T-helper 1 cell treated with Interleukin-12 subunit alpha and Interleukin-12 subunit beta and Interleukin-4 antibody, amounts not matched to agents 30 ng/mL and 1 ng/mL, for 36 hours (primary cell): ENCODE data around the gene PLCH2. TPM values are rescaled to one million over a fixed set of nuclear protein-coding genes. Genes with fewer than 3 reads are reported as not detected.

Experiments
- intact Hi-C: fragments of 100-400 bp; cut with micrococcal nuclease; formaldehyde crosslinking; loops from one replicate; pipeline ENCODE4 v1.15.1; 2024
- total RNA-seq: library from RNA; stranded (reverse); gene quantifications from 2 replicates; pipeline ENCODE4 v1.2.3, GENCODE V29; 2022

Gene PLCH2, protein sequence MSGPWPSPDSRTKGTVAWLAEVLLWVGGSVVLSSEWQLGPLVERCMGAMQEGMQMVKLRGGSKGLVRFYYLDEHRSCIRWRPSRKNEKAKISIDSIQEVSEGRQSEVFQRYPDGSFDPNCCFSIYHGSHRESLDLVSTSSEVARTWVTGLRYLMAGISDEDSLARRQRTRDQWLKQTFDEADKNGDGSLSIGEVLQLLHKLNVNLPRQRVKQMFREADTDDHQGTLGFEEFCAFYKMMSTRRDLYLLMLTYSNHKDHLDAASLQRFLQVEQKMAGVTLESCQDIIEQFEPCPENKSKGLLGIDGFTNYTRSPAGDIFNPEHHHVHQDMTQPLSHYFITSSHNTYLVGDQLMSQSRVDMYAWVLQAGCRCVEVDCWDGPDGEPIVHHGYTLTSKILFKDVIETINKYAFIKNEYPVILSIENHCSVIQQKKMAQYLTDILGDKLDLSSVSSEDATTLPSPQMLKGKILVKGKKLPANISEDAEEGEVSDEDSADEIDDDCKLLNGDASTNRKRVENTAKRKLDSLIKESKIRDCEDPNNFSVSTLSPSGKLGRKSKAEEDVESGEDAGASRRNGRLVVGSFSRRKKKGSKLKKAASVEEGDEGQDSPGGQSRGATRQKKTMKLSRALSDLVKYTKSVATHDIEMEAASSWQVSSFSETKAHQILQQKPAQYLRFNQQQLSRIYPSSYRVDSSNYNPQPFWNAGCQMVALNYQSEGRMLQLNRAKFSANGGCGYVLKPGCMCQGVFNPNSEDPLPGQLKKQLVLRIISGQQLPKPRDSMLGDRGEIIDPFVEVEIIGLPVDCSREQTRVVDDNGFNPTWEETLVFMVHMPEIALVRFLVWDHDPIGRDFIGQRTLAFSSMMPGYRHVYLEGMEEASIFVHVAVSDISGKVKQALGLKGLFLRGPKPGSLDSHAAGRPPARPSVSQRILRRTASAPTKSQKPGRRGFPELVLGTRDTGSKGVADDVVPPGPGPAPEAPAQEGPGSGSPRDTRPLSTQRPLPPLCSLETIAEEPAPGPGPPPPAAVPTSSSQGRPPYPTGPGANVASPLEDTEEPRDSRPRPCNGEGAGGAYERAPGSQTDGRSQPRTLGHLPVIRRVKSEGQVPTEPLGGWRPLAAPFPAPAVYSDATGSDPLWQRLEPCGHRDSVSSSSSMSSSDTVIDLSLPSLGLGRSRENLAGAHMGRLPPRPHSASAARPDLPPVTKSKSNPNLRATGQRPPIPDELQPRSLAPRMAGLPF (N-terminal part only)
- total RNA-seq = 13.5 and 14.0 TPM in 2 replicates

DNA sequence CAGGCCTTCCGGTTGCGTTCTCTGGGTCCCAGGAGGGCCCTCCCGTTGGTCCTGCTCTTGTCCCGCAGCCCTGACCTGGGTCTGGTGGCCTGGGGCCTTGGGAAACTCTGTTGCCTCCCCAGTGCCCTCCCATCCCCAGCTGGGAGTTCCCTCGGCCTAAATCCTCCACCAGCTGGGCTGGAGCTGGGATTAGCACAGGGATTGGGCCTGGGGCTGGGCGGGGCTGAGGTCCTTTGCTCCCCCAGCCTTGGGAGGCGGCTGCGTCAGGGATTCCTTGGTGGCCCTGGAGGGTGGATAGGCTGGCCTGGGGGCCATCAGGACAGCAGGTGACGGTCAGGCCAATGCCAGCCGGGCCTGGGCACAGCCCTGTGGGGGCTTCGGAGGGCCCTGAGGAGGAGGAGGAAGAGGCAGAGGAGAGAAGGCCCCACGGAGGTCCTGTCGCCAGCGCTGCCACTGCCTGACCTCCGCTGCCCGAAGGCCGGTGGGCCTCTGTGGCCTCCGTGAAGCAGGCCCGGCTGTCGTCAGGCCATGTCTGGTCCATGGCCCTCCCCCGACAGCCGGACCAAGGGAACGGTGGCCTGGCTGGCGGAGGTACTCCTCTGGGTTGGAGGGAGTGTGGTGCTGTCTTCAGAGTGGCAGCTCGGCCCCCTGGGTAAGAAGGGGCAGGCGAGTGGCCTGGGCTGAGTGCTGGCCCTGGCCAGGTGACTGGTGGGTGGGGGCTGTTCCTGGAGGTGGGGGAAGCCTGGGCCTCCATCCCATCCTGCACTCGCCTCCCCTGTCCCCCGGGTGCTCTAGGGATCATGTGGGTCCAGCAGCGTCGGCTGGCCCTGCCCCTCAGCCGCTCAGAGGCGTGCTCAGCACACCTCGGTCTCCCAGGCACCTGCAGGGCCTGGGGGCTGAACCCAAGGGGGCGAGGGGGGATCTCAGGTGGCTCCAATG, at the start of gene PLCH2:
PLCH2 (plus strand) TSS at position 229 of the 939 bp plus-strand sequence; CDS start at position 529, 300 bp downstream.
- intact Hi-C loops = no loop called here

DNA sequence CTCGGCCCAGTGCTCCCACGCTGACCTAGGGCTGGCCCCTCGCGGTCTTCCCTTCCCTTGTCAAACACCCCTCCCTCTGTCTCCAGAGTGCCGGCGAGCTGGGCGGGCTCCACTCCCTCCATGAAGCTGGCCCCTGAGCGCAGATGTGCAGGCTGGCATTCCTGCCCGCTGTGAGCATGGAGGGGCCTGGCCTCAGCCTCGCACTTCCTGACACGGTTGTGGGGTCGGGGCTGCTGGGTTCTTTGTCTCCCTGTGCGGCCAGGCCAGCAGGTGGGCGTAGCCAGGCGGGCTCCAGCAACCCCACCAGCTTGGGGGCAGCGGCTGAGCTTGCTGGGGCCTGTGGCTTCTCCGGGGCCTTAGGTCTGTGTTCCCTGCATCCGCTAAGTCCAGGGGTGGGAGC, 49.5 kb upstream of the PLCH2 start:
- intact Hi-C loops = no loop called here

DNA sequence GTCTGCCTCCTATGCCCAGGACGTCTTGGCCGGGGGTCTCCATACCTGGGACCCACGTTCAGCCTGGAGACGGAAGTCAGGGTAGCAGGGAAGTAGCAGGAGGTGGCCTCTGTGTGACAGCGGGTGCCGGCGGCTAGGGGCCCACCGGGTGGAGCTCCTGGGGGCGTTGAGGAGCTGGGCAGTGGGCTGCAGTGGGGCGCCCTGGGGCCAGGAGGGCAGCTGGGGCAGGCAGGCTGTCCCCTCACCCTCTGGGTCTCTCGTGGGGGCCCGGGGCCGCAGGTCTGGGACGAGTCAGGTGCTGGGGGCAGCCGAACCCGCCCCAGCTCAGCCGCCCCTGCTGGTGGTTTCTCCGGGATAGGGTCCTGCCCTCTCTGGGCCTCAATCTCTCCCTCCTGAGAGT, 49.0 kb upstream of the PLCH2 start:
- intact Hi-C loops = no loop called here

DNA sequence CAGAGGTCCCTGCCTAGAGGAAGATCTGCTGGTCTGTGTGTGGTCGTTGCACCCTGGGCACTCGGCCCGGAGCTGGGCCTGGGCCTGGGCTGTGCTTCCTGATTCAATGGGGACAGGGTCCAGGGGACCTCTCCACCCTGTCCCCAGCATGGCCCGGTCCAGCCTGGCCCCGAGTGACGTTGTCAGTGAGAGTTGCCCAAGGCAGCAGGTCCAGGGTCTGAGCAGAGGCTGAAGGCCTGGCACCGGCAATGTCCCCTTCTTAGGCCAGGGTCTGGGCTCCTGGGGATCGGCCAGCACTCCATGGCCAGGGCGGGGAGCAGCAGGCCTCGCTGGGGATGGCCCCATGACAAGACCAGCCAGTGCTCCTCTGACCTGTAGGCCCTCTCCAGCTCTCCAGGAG, 48.1 kb upstream of the PLCH2 start:
- intact Hi-C loops = no loop called here

DNA sequence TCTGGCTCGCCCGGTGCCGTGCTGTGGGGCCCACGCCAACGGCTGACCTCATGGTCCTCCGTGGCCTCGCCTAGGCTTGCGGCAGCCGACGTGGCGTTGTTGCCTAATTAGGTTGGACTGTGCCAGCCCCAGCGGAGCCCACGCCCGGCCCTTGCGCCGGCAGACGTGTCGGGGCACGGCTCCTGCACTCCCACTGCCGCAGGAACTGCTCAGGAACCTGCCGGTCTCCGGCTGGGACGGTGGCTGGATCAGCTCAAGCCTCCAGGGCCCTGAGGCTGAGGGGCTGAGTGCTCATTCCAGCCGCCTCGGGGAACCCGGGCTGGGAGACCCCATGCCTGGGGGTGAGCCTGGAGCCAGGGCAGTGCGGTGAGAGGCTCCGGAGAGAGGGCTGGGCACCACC, 47.6 kb upstream of the PLCH2 start:
- intact Hi-C loops = no loop called here

DNA sequence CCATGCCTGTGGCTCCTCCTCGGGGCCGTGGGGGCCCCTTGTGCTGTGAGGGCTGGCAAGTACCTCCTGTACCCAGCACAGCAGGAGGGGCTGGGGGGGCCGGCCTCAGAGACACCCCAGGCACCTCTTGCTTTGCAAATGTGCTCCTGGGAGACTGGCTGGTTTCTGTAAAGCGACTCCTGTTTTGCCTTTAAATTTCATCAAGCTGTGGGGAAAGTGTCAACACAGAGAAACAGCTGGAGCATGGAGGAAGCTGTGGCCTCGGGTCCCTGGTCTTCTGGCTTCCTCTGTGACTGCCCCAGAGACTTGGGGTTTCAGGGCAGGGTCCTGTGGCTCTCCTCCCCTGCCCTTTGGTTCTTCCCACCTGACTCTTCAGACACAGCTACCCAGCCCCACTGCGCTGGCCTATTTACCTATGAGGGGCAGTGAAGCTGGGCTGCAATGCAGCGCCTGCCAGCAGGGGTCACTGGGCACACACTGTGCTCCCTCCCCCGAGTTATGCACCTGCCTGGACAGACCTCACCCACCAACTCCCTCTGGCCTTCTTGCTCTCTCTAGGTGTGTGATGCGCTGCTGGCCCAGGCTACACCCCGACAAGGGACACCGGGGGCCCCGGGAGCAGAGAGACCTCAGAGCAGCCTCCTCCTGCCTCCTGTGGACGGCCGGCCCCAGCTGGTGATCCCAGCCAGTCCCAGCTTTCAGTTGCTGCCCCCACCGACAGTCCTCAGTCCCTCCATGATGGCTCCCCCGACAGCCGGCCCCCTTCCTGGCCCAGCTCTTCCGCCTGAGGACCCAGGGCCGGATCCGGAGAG, 46.1 kb upstream of the PLCH2 start:
- intact Hi-C loops = no loop called here

DNA sequence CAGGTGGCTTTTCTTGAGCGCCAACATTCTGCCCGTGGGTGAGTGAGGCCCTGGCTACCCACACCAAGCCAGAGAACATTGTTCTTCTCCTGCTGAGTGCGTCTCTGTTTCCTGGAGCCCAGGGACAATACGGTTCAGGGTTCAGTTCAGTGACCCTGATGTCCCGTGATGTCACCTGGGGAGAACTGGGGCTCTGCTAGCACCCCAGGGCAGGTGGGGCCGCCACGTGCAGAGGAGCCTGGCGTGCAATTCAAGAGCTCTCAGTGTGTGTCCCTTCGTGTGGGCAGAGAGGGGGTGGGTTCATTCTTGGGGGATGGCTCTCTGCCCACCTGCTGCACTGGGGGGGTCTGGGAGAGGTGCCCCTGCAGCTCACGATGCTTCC, 45.5 kb upstream of the PLCH2 start:
- intact Hi-C loops = no loop called here

DNA sequence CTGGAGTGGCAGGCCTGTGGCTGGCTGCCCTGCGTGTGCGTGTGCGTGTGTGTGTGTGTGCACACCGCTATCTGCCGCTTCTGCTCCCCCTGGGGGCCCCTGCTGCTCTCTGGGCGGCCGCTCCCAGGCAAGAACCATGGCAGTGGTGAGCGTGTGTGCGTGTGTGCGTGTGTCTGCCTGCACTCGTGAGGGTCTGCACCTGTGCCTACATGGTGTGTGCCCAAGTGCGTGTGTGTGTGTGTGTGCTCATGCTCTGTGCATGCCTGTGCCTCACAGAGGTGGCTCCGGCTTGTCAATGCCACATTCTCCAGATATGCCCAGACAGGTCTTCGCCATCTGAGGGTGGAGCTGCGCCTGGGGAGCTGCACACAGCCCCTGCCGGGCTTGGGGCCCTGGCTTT, 45.0 kb upstream of the PLCH2 start:
- intact Hi-C loops = no loop called here

DNA sequence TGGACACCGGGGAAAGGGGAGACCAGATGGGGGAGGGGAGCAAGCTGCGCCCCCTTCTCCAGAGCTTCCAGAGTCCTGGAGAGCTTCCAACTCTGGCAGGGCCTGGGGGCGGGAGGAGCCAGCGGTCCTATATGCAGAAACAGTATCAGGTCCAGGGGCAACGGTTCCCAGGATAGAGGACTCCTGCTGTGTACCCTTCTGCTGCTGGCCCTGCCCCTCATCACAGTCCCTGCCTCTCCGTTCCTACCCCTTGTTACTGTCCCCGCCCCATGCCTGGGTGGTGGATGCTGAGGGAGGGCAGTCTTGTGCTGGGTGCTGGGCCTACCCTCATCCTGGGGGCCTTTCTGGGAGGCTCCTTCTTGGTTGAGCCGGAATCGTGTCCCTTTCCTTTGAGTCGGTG, 44.6 kb upstream of the PLCH2 start:
- intact Hi-C loops = no loop called here

DNA sequence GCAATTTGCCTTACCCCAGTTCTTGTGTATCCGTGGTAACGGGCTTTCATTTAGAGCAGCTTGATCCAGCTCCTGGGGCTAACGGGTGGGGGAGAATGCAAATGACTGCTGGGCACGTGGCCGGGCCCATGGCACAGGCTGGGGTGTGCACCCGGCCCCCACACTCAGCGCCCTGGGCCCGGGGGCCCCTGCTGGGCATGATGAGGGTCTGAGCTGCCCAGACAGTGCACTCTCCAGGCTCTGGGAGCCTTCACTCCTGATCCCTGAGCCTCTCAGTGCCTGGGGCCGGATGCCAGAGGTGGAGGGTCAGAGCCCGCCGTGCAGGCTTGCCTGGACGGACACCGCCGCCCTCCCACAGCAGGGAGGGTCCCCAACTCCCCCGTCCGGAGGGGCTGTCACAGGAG, 43.6 kb upstream of the PLCH2 start:
- intact Hi-C loops = no loop called here

DNA sequence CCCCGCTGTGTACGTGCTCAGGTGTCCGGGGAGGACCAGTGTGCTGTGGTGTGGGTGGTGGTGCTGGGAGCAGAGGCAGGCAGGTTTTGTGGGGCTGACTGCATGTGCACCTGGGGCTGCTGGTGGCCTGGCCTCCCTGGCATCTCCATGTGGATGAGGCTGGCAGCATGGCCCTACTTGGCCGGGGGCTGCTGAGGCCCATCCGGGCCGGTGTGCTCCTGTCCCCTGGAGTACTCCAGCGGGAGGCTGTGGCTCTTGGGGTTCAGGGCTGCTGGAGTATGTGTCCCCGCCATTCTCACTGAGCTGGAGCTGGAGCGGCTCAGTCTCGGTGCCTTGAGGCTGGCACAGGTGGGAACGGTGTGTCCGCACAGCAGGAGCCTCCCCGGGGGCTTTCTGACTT, 42.9 kb upstream of the PLCH2 start:
- intact Hi-C loops = no loop called here

DNA sequence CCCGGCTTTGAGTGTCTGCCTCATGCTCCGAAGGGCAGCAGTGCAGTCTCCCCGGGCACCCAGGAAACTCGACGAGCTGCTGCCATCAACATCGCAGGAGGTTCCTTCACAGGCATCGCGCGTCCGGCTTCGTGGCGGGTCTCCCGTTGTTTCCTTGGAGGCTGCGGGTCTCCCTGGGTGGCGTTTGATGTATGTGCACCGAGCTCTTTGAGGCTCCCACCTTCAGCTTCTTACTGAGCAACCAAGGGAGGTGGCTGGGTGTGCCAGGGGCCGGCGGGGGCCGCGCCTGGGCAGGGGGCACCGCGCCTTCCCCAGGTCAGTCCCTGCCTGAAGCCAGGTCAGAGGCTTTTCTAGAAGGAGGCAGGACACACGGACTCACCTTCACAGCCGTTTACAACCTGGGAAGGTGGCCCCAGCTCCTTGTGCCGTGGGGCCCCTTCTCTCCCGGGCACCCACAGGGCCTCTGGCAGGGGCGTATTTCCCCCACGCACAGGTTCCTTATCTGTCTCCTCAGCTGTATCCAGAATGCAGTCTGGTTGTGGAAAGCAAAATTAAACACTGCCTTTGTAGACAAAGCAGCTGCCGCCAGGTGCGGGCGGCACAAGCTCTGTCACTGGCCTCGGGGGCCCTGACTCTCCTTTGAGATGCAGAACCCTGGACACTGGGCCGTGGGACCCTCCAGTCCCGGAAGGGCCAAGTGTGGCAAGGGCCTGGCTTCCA, 42.0 kb upstream of the PLCH2 start:
- intact Hi-C loops = no loop called here

DNA sequence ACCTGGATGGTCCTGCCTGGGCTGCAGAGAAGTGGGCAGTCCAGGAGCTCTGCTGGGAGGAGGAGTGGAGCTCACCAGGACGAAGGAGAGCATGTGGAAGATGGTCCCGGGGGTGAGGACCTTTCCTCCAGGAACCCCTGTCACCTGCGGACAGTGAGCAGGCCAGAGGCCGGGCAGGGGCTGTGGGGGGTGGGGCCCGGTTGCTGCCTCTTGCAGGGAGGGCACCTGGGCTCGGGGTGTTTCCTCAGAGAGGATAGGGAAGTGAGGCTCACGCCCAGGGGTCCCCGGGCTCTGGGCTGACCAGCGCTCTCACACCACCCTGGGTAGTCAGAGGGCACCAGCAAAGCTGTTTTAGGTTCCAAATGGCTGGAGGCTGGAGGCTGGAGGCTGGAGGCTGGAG, 41.0 kb upstream of the PLCH2 start:
- intact Hi-C loops = no loop called here

DNA sequence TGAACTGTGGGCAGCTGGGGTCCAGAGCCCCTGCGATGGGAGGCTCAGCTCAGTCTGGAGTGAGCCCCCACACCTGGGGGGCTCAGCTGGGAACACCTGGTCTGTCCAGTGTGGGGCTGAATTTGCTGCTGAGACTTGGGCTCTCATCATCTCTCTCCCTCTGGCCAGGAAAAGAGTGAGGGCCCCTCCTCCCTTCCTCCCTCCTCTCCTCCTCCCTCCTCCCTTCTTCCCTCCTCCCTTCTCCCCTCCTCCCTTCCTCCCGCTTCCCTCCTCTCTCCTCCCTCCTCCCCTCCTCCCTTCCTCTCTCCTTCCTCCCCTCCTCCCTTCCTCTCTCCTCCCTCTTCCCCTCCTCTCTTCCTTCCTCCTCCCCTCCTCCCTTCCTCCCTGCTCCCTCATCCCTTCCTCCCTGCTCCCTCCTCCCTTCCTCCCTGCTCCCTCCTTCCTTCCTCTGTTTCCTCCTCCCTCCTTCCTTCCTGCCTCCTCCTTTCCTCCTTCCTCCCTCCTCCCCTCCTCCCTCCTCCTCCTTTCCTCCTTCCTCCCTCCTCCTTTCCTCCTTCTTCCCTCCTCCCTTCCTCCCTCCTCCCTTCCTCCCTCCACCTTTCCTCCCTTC, 40.2 kb upstream of the PLCH2 start:
- intact Hi-C loops = no loop called here

DNA sequence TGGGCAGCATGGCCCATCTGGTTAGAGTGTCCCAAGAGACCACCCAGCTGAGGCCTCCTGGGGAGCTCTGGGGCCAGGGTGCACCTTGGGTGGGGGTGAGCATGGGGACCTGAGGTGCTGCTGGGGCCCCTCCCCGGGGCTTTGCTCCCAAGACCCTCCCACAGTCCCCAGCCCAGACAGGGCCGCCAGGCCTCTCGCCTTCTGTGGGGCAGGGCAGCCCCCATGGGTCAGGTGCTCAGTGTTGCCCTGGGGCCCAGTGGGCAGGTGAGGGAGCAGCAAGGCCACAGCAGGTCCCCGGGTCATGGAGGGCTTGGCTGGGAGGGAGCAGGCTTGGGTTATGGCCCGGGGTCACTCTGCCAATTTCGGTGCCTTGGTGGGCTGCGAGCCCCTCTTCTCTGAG, 39.2 kb upstream of the PLCH2 start:
- intact Hi-C loops = no loop called here

DNA sequence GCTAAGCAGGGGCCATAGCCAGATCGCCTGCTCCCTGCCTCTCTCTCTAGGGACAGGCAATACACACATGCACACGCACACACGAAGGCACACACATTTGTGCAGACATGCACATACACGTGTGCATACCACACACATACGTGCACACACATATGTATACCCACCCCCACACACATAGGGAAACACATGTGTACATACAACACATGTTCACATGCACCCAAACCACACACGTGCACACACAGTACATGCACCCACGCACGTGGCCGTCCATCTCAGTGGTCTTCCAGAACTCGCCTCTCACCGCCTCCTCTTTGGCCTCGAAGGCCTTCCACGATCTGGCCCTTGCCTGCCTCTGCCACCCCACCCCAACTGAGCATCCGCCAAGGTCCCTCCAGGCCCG, 38.5 kb upstream of the PLCH2 start:
- intact Hi-C loops = no loop called here

DNA sequence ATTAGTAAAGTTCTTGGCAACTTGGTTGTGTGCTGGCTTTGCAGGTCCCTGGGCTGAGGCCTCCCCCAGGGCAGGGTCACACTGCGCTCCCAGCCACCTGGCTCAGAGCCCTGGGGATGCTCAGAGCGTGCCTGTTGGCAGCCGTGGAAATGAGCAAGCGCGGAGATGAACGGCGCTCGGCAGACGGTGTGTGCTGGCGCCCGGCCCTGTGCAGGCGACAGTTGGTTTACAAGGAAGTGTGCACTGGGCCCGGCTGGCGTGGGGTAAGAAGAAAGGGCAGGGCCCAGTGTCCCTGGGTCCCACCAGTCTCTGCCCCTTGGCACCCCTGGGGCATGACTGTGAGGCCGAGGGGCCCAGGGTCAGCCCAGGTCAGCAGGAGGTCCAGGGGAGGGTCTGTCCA, 38.1 kb upstream of the PLCH2 start:
- intact Hi-C loops = no loop called here

DNA sequence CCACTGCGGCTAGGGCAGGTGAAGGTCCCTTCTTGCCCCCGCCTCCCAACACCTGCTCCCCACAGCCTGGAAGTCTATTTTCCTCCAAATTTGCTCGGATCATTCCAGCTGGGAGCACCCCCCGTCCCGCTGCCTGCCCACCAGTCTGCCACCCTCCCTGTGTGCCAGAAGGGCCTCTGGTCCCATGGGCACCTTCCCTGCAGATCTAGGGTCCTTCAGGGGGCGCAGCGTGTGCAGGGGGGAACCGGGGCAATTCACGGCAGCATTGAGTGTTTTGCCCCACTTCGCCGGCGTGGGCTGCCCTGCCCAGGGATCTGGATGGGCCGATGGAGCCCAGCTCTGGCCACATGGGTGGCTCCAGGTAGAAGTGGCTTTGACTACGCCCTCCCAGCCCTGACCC, 37.4 kb upstream of the PLCH2 start:
- intact Hi-C loops = no loop called here

DNA sequence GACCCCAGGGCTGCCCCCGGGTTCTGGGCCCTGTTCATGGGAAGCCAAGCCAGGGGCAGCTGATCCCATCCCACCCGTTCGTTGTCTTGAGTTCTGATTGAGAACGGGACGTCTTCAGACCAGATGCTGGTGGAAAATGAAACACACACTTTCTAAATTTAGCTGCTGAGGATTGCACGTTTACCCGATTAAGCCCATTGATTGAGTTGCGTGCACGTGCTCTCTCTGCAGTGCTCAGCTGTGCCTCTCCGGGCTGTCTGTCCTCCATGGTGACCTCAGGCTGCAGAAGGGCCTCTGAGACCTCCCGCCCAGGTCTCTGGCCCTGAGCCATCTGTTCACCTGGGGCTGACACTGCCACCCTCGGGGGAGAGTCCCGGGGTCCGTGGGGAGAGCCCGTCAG, 36.7 kb upstream of the PLCH2 start:
- intact Hi-C loops = no loop called here
